Measurements from ENCODE around the gene DRC7.

DRC7 gene

DNA sequence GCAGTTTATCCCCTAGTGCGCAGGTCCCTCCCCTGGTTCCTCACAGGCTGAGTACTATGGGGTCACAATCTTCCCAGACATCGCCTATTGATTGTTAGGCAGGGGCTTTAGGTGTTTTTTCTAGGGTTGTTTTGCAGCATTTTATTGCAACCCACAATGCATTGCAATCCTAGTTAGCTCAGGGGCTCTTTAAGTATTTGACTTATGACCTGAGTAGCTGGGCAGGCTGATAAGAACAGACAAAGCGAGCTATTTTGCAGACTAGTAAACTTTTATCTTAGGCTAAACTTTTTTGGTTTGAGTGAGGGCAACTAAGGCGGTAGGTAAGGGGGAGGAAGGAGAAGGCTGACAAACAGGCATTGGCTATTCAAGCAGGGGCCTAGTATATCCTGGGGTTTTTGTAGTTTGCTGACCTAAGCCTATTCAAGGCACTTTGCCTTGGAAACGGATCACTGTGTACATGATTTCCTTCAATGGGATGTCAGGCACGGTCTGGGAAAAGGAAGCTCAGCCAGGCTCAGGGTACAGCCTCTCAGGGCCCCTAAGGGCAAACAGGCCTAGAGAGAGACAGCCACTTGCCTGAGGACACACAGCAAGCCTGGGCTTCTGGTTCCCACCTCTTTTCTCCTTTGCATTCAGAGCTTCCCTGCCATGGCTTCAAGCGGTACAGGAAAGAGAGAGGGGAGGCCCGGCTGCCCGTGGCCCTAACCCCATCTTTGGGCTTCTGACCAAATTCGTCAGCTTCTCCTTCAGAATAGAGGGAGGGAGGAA, 6.4 kb downstream of the DRC7 start:
- no peak for DNase-seq (ENCODE audit: low read depth)
- no peak overlapping the region for H3K4me3 ChIP-seq (ENCODE audit: control insufficient read depth, low read depth, low read length)
- TF ChIP-seq, protein P1, sequence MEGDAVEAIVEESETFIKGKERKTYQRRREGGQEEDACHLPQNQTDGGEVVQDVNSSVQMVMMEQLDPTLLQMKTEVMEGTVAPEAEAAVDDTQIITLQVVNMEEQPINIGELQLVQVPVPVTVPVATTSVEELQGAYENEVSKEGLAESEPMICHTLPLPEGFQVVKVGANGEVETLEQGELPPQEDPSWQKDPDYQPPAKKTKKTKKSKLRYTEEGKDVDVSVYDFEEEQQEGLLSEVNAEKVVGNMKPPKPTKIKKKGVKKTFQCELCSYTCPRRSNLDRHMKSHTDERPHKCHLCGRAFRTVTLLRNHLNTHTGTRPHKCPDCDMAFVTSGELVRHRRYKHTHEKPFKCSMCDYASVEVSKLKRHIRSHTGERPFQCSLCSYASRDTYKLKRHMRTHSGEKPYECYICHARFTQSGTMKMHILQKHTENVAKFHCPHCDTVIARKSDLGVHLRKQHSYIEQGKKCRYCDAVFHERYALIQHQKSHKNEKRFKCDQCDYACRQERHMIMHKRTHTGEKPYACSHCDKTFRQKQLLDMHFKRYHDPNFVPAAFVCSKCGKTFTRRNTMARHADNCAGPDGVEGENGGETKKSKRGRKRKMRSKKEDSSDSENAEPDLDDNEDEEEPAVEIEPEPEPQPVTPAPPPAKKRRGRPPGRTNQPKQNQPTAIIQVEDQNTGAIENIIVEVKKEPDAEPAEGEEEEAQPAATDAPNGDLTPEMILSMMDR (conservative IDR thresholded peaks at IDR 0.05; ENCODE audit: control insufficient read depth, insufficient read depth, low read depth, low read length) = no peak

DNA sequence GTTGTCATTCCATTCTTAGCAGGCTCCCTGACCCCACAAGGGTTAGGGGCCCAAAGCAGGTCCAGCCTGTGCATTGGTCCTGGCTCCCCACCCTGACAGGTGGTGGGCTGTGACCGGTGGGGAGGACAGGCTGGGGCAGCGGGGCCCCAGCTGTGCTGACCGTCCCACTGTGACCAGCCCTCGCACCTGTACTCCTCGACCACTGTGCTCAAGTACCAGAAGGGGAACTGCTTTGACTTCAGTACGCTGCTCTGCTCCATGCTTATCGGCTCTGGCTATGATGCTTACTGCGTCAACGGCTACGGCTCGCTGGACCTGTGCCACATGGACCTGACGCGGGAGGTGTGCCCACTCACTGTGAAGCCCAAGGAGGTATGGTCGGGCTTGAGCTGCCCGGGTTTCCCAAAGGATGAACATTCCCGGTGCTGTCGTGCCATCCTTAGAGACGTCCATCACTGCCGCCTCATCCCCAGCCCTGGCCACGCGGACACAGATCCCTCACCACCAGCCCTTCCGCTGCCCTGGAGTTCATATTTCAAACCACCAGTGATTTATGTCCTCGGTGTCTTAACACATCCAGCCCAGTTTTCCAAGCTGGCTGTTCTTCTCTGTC, 7.3 kb downstream of the DRC7 start:
- TF ChIP-seq, protein P1 (conservative IDR thresholded peaks at IDR 0.05; ENCODE audit: control insufficient read depth, insufficient read depth, low read depth, low read length) = no peak
- DNase-seq (ENCODE audit: low read depth) = no peak
- H3K4me3 ChIP-seq (ENCODE audit: control insufficient read depth, low read depth, low read length) = no peak overlapping the region

- no peak for DNase-seq (ENCODE audit: low read depth)
- H3K4me3 ChIP-seq (ENCODE audit: control insufficient read depth, low read depth, low read length) = no peak overlapping the region
- TF ChIP-seq, protein P1 (conservative IDR thresholded peaks at IDR 0.05; ENCODE audit: control insufficient read depth, insufficient read depth, low read depth, low read length) = no peak
These were observed 8.9 kb downstream of the DRC7 start for GRCh38 chr16:57703416-57704010.

DNA sequence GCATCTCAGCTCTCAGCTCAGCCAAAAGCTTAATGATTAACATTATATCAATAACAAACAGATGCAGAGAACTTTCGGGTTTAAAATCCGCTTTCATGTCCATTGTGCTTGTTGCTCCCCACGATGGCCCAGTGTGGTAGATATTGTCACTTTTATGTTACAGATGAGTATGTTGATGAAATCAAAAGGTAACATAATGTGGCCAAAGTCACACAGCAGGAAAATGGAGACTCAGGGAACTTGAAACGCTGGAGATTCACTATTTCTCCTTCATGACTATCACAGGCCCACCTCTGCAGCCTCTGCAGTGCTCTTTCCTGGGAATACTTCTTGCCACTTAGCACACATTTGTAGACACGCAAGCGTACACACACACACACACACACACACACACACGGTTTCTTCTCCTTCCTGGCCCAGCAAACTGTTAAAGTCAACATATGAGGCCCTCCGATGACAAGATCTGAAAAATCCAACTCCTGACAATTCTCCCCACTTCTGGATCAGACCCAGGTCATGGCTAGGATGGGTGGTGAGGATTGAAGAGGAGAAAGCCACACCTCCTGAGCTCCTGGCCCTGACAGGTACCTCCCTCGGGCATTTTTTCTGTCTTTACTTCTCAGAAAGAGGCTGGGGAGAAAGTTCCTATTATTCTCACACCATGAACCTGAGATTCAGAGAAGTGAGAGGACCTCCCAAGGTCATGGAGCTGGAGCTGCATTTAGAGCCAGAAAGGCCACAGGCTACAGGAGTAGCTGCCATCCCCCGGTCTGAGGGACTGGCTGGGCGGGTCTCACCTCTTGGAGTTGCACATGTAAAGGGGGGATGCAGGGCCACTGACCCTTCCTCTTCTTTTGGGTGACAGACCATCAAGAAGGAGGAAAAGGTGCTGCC, 9.7 kb downstream of the DRC7 start:
- no peak overlapping the region for H3K4me3 ChIP-seq (ENCODE audit: control insufficient read depth, low read depth, low read length)
- TF ChIP-seq, protein P1 (conservative IDR thresholded peaks at IDR 0.05; ENCODE audit: control insufficient read depth, insufficient read depth, low read depth, low read length) = no peak
- DNase-seq (ENCODE audit: low read depth) = no peak

GRCh38 chr16:57704905-57705852, 10.6 kb downstream of the DRC7 start:
- no peak for DNase-seq (ENCODE audit: low read depth)
- TF ChIP-seq, protein P1 (conservative IDR thresholded peaks at IDR 0.05; ENCODE audit: control insufficient read depth, insufficient read depth, low read depth, low read length) = no peak
- H3K4me3 ChIP-seq (ENCODE audit: control insufficient read depth, low read depth, low read length) = no peak overlapping the region
